ENCODE results near the gene NLRP1.

NLRP1 gene

GRCh38 chr17:5532581-5532980 lies 51.7 kb downstream of the NLRP1 start:
- Histone ChIP-seq H3K36me3 (ENCODE audit: control insufficient read depth, insufficient read depth, low read length, severe bottlenecking) (peaks cover 64% of the 10 kb centered on the region), H3K9ac (ENCODE audit: low read length) (no peak overlapping the region), H3K27me3 (replicated peaks; ENCODE audit: control insufficient read depth, insufficient read depth, low read length) (no peaks in the 10 kb centered on the region), H3K4me1 (ENCODE audit: control insufficient read depth, insufficient read depth, low read length) (peaks cover under 1% of the 10 kb centered on the region), H3K4me3 (ENCODE audit: low read length) (no peak overlapping the region), H3K9me3 (ENCODE audit: control insufficient read depth, low read length) (no peaks in the 10 kb centered on the region)
- DNase-seq (ENCODE audit: low read depth) = no peak

- no peak overlapping the region for H3K9ac ChIP-seq (ENCODE audit: low read length)
- DNase-seq (ENCODE audit: low read depth) = no peak
- H3K4me1 ChIP-seq (ENCODE audit: control insufficient read depth, insufficient read depth, low read length) = peaks cover 13% of the 10 kb centered on the region
- H3K4me3 ChIP-seq (ENCODE audit: low read length) = no peak overlapping the region
- no peaks in the 10 kb centered on the region for H3K9me3 ChIP-seq (ENCODE audit: control insufficient read depth, low read length)
- peaks cover 58% of the 10 kb centered on the region for H3K36me3 ChIP-seq (ENCODE audit: control insufficient read depth, insufficient read depth, low read length, severe bottlenecking)
- H3K27me3 ChIP-seq (replicated peaks; ENCODE audit: control insufficient read depth, insufficient read depth, low read length) = no peaks in the 10 kb centered on the region
Observed at GRCh38 chr17:5531085-5531418, 53.3 kb downstream of the NLRP1 start.

GRCh38 chr17:5530265-5531084 lies 53.8 kb downstream of the NLRP1 start:
- Histone ChIP-seq H3K36me3 (ENCODE audit: control insufficient read depth, insufficient read depth, low read length, severe bottlenecking) (peaks cover 55% of the 10 kb centered on the region), H3K9ac (ENCODE audit: low read length) (no peak overlapping the region), H3K27me3 (replicated peaks; ENCODE audit: control insufficient read depth, insufficient read depth, low read length) (no peaks in the 10 kb centered on the region), H3K9me3 (ENCODE audit: control insufficient read depth, low read length) (no peaks in the 10 kb centered on the region), H3K4me3 (ENCODE audit: low read length) (no peak overlapping the region), H3K4me1 (ENCODE audit: control insufficient read depth, insufficient read depth, low read length) (peaks cover 13% of the 10 kb centered on the region)
- DNase-seq (ENCODE audit: low read depth) = no peak

GRCh38 chr17:5527601-5528250 lies 56.6 kb downstream of the NLRP1 start:
- Histone ChIP-seq H3K9ac (ENCODE audit: low read length) (peak overlapping the region; percentile 0), H3K4me3 (ENCODE audit: low read length) (no peak overlapping the region), H3K4me1 (ENCODE audit: control insufficient read depth, insufficient read depth, low read length) (peaks cover 17% of the 10 kb centered on the region), H3K27me3 (replicated peaks; ENCODE audit: control insufficient read depth, insufficient read depth, low read length) (no peaks in the 10 kb centered on the region), H3K36me3 (ENCODE audit: control insufficient read depth, insufficient read depth, low read length, severe bottlenecking) (peaks cover 56% of the 10 kb centered on the region), H3K9me3 (ENCODE audit: control insufficient read depth, low read length) (no peaks in the 10 kb centered on the region)
- no peak for DNase-seq (ENCODE audit: low read depth)

- Histone ChIP-seq H3K36me3 (ENCODE audit: control insufficient read depth, insufficient read depth, low read length, severe bottlenecking) (peaks cover 53% of the 10 kb centered on the region), H3K4me3 (ENCODE audit: low read length) (no peak overlapping the region), H3K9ac (ENCODE audit: low read length) (peak overlapping the region; percentile 0), H3K27me3 (replicated peaks; ENCODE audit: control insufficient read depth, insufficient read depth, low read length) (no peaks in the 10 kb centered on the region), H3K9me3 (ENCODE audit: control insufficient read depth, low read length) (no peaks in the 10 kb centered on the region), H3K4me1 (ENCODE audit: control insufficient read depth, insufficient read depth, low read length) (peaks cover 17% of the 10 kb centered on the region)
- DNase-seq (ENCODE audit: low read depth) = peak; percentile 92
Observed at GRCh38 chr17:5526821-5527598, 57.3 kb downstream of the NLRP1 start.

- no peak for DNase-seq (ENCODE audit: low read depth)
- H3K4me1 ChIP-seq (ENCODE audit: control insufficient read depth, insufficient read depth, low read length) = peaks cover 17% of the 10 kb centered on the region
- no peak overlapping the region for H3K9ac ChIP-seq (ENCODE audit: low read length)
- H3K36me3 ChIP-seq (ENCODE audit: control insufficient read depth, insufficient read depth, low read length, severe bottlenecking) = peaks cover 38% of the 10 kb centered on the region
- H3K9me3 ChIP-seq (ENCODE audit: control insufficient read depth, low read length) = no peaks in the 10 kb centered on the region
- H3K27me3 ChIP-seq (replicated peaks; ENCODE audit: control insufficient read depth, insufficient read depth, low read length) = no peaks in the 10 kb centered on the region
- no peak overlapping the region for H3K4me3 ChIP-seq (ENCODE audit: low read length)
Observed at GRCh38 chr17:5523249-5523648, 61.1 kb downstream of the NLRP1 start.

GRCh38 chr17:5522476-5522875 lies 61.8 kb downstream of the NLRP1 start:
- peaks cover 16% of the 10 kb centered on the region for H3K4me1 ChIP-seq (ENCODE audit: control insufficient read depth, insufficient read depth, low read length)
- H3K4me3 ChIP-seq (ENCODE audit: low read length) = no peak overlapping the region
- H3K36me3 ChIP-seq (ENCODE audit: control insufficient read depth, insufficient read depth, low read length, severe bottlenecking) = peaks cover 37% of the 10 kb centered on the region
- no peaks in the 10 kb centered on the region for H3K9me3 ChIP-seq (ENCODE audit: control insufficient read depth, low read length)
- H3K9ac ChIP-seq (ENCODE audit: low read length) = no peak overlapping the region
- H3K27me3 ChIP-seq (replicated peaks; ENCODE audit: control insufficient read depth, insufficient read depth, low read length) = no peaks in the 10 kb centered on the region
- DNase-seq (ENCODE audit: low read depth) = no peak

- H3K36me3 ChIP-seq (ENCODE audit: control insufficient read depth, insufficient read depth, low read length, severe bottlenecking) = peaks cover 24% of the 10 kb centered on the region
- DNase-seq (ENCODE audit: low read depth) = peak; percentile 90
- H3K27me3 ChIP-seq (replicated peaks; ENCODE audit: control insufficient read depth, insufficient read depth, low read length) = no peaks in the 10 kb centered on the region
- no peak overlapping the region for H3K9ac ChIP-seq (ENCODE audit: low read length)
- peaks cover 14% of the 10 kb centered on the region for H3K4me1 ChIP-seq (ENCODE audit: control insufficient read depth, insufficient read depth, low read length)
- H3K9me3 ChIP-seq (ENCODE audit: control insufficient read depth, low read length) = no peaks in the 10 kb centered on the region
- H3K4me3 ChIP-seq (ENCODE audit: low read length) = no peak overlapping the region
Observed at GRCh38 chr17:5516060-5516792, 68.1 kb downstream of the NLRP1 start.

- Histone ChIP-seq H3K4me1 (ENCODE audit: control insufficient read depth, insufficient read depth, low read length) (peaks cover 14% of the 10 kb centered on the region), H3K4me3 (ENCODE audit: low read length) (no peak overlapping the region), H3K27me3 (replicated peaks; ENCODE audit: control insufficient read depth, insufficient read depth, low read length) (no peaks in the 10 kb centered on the region), H3K9ac (ENCODE audit: low read length) (no peak overlapping the region), H3K36me3 (ENCODE audit: control insufficient read depth, insufficient read depth, low read length, severe bottlenecking) (peaks cover 16% of the 10 kb centered on the region), H3K9me3 (ENCODE audit: control insufficient read depth, low read length) (no peaks in the 10 kb centered on the region)
- no peak for DNase-seq (ENCODE audit: low read depth)
Observed at GRCh38 chr17:5514976-5515375, 69.3 kb downstream of the NLRP1 start.

- no peaks in the 10 kb centered on the region for H3K27me3 ChIP-seq (replicated peaks; ENCODE audit: control insufficient read depth, insufficient read depth, low read length)
- DNase-seq (ENCODE audit: low read depth) = no peak
- H3K36me3 ChIP-seq (ENCODE audit: control insufficient read depth, insufficient read depth, low read length, severe bottlenecking) = peaks cover 16% of the 10 kb centered on the region
- H3K9me3 ChIP-seq (ENCODE audit: control insufficient read depth, low read length) = no peaks in the 10 kb centered on the region
- no peak overlapping the region for H3K9ac ChIP-seq (ENCODE audit: low read length)
- H3K4me3 ChIP-seq (ENCODE audit: low read length) = no peak overlapping the region
- peaks cover 14% of the 10 kb centered on the region for H3K4me1 ChIP-seq (ENCODE audit: control insufficient read depth, insufficient read depth, low read length)
Observed at GRCh38 chr17:5513628-5514027, 70.7 kb downstream of the NLRP1 start.

All from adipocyte (in vitro differentiated cells).